Skeletal muscle tissue (tissue), 4 donors: ENCODE data around the gene HOXD1. TPM values are rescaled to one million over a fixed set of nuclear protein-coding genes. Genes with fewer than 3 reads are reported as not detected.

ENCODE experiments used
- H3K27ac ChIP-seq: one replicate; pipeline ENCODE4 v1.7.0; 2013; ENCODE audit warnings: mild to moderate bottlenecking, low read depth, low read length, inconsistent platforms
- H3K27me3 ChIP-seq, 3 donors: one replicate each; pipeline ENCODE4 v1.7.0; 2013; ENCODE audit warnings: low read length in 3 of 3; ENCODE audit not compliant: control insufficient read depth in 3 of 3, insufficient read depth in 3 of 3
- H3K36me3 ChIP-seq, 3 donors: one replicate each; pipeline ENCODE4 v1.7.0; 2013; ENCODE audit warnings: low read length in 3 of 3; ENCODE audit not compliant: control insufficient read depth in 3 of 3, insufficient read depth in 3 of 3
- H3K4me1 ChIP-seq, 3 donors: one replicate each; pipeline ENCODE4 v1.7.0; 2013; ENCODE audit warnings: low read length in 3 of 3, mild to moderate bottlenecking in 3 of 3; ENCODE audit not compliant: control insufficient read depth in 3 of 3, insufficient read depth in 3 of 3
- H3K4me3 ChIP-seq, 3 donors: one replicate each; pipeline ENCODE4 v1.7.0; 2013; ENCODE audit warnings: low read length in 3 of 3
- H3K9ac ChIP-seq, 3 donors: one replicate each; pipeline ENCODE4 v1.7.0; 2013; ENCODE audit warnings: low read length in 3 of 3, mild to moderate bottlenecking in 3 of 3, moderate library complexity in 2 of 3, low read depth in 1 of 3
- H3K9me3 ChIP-seq, 3 donors: one replicate each; pipeline ENCODE4 v1.7.0; 2013; ENCODE audit warnings: low read length in 3 of 3; ENCODE audit not compliant: control insufficient read depth in 3 of 3
- total RNA-seq: library from RNA; depleted of rRNA; stranded (reverse); fragments of >200 nt; gene quantifications from one replicate; pipeline ENCODE4 v1.2.3, GENCODE V29; 2014
- donor health status: Osteomylitis.

Gene HOXD1
- total RNA-seq, 1 donor from 2014 or later, result 0.52 TPM

DNA sequence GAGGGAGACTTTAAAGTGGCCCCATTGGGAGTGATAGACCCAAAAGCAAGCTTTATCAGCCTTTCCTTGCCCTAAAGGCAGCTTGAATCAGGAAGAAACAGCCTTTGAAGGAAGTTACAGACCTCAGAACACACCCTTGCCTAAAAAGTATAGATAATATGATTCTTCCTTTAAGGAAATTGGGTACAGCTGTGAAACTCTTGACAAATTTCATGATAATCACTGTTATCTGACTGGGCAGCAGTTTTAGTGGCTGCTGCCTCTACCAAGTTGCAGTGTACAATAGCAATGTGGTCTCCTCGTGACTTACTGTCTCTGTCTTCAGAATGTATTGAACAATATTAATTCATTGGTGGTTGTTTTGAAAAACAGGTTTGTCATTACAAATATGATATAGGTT, 16.7 kb downstream of the HOXD1 start:
- H3K27me3 ChIP-seq, result peaks cover 0 to 7% (median 0%) of the 10 kb centered on the region in 3 donors
- H3K9ac ChIP-seq, result no peak overlapping the region
- no peaks in the 10 kb centered on the region for H3K9me3 ChIP-seq
- H3K4me1 ChIP-seq, result no peaks in the 10 kb centered on the region
- no peak overlapping the region for H3K4me3 ChIP-seq
- H3K27ac ChIP-seq, result no peak overlapping the region
- H3K36me3 ChIP-seq, result no peaks in the 10 kb centered on the region

DNA sequence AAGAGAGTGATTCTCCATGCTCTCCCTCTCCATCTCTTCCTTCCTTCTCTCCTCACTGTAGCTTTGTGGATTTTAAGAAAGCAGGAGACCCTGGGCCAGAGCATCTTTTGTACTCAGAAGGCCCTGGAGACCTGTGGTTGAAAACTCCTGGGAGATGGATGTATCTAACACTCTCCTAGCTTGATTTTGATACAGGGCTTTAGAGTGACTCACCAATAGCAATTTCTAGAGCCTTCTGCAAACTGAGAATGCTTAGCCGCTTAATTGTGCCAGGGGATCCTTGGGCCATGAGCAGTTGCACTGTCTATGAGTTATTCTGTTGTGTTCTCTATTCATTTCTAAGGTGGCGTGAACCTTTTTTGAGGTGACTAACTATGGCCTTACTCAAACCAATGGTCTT, 17.7 kb downstream of the HOXD1 start:
- no peaks in the 10 kb centered on the region for H3K4me1 ChIP-seq
- no peak overlapping the region for H3K4me3 ChIP-seq
- H3K36me3 ChIP-seq, result no peaks in the 10 kb centered on the region
- no peak overlapping the region for H3K9ac ChIP-seq
- no peak overlapping the region for H3K27ac ChIP-seq
- no peaks in the 10 kb centered on the region for H3K9me3 ChIP-seq
- peaks cover 0 to 4% (median 0%) of the 10 kb centered on the region in 3 donors for H3K27me3 ChIP-seq

GRCh38 chr2:176206682-176207081, 18.2 kb downstream of the HOXD1 start:
- H3K27ac ChIP-seq, result no peak overlapping the region
- no peaks in the 10 kb centered on the region for H3K4me1 ChIP-seq
- H3K9me3 ChIP-seq, result no peaks in the 10 kb centered on the region
- no peaks in the 10 kb centered on the region for H3K36me3 ChIP-seq
- peaks cover 0 to 3% (median 0%) of the 10 kb centered on the region in 3 donors for H3K27me3 ChIP-seq
- no peak overlapping the region for H3K4me3 ChIP-seq
- no peak overlapping the region for H3K9ac ChIP-seq

DNA sequence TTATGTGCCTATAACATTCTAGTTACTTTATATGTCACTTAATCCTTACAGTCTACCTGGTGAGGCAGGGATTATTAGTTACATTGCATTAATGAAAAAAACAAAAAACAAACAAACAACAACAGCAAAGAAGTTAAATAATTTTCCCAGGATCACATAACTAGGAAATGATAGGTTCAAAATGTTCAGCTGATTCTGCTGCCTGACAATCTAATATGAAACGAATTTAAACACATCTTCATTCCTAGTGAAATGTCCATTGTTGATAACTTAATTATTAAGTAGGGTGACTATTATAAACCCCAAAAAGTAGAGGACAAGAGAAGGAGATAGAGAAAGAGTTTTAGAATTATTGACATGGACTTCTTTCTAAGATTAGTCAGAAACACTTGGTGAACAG, 22.6 kb downstream of the HOXD1 start:
- peaks cover 0 to 4% (median 0%) of the 10 kb centered on the region in 3 donors for H3K4me1 ChIP-seq
- H3K9me3 ChIP-seq, result no peaks in the 10 kb centered on the region
- no peak overlapping the region for H3K9ac ChIP-seq
- H3K27me3 ChIP-seq, result no peaks in the 10 kb centered on the region
- H3K36me3 ChIP-seq, result no peaks in the 10 kb centered on the region
- no peak overlapping the region for H3K4me3 ChIP-seq
- no peak overlapping the region for H3K27ac ChIP-seq

DNA sequence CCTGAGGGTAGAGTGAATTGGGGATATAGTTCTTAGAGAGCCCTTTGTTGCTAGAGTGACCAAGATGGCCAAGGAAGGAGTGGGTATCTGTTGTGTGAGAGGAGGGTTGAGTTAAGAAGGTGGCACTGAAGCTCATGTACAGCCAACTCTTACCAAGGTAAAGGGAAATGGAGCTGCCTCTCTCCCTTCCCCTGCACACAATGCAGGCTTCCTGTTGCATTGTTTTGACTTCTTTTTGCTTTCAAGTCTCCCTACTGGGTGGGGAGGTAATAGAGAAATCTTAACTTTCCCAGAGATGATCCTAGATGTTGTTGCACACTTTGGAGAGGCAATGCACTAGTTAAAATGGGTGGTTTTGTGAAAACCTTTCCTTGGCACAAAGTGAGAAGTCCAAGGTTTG, 23.8 kb downstream of the HOXD1 start:
- no peak overlapping the region for H3K27ac ChIP-seq
- H3K36me3 ChIP-seq, result no peaks in the 10 kb centered on the region
- H3K27me3 ChIP-seq, result no peaks in the 10 kb centered on the region
- no peak overlapping the region for H3K4me3 ChIP-seq
- no peak overlapping the region for H3K9ac ChIP-seq
- H3K9me3 ChIP-seq, result no peaks in the 10 kb centered on the region
- peaks cover 0 to 4% (median 0%) of the 10 kb centered on the region in 3 donors for H3K4me1 ChIP-seq

- Histone ChIP-seq H3K9ac (no peak overlapping the region), H3K4me1 (peaks cover 0 to 4% (median 0%) of the 10 kb centered on the region in 3 donors), H3K27me3 (no peaks in the 10 kb centered on the region), H3K36me3 (no peaks in the 10 kb centered on the region), H3K27ac (no peak overlapping the region), H3K4me3 (no peak overlapping the region), H3K9me3 (no peaks in the 10 kb centered on the region)
These were observed 24.9 kb downstream of the HOXD1 start for GRCh38 chr2:176213406-176213805.

DNA sequence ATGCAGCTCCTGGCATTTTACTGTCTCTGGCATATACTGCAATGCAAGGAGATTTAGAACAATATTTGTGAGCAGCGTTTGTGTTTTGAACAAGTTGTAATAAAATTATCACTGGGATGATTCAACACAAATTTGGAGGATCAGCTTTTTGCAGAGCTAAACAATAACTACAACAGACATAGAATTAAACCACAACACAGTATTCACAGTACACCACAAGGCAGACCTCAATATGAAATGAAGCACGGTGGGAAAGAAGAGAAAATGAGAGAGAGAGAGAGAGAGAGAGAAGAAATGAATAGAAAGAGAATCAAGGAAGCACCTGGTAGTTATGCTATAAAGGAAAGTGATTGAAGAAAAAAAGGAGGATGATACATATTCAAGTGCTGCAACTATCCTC, 39.4 kb downstream of the HOXD1 start:
- H3K9ac ChIP-seq, result no peak overlapping the region
- H3K4me3 ChIP-seq, result no peak overlapping the region
- H3K27me3 ChIP-seq, result peaks cover 0 to 3% (median 0%) of the 10 kb centered on the region in 3 donors

GRCh38 chr2:176234156-176234555, 45.7 kb downstream of the HOXD1 start:
- Histone ChIP-seq H3K4me1 (no peaks in the 10 kb centered on the region), H3K9me3 (no peaks in the 10 kb centered on the region), H3K4me3 (no peak overlapping the region), H3K27ac (no peak overlapping the region), H3K27me3 (peaks cover 0 to 4% (median 0%) of the 10 kb centered on the region in 3 donors), H3K9ac (no peak overlapping the region), H3K36me3 (no peaks in the 10 kb centered on the region)

More for the DNA sequence above, 39.4 kb downstream of the HOXD1 start:
- Histone ChIP-seq H3K4me1 (no peaks in the 10 kb centered on the region), H3K27ac (no peak overlapping the region), H3K36me3 (no peaks in the 10 kb centered on the region), H3K9me3 (no peaks in the 10 kb centered on the region)

GRCh38 chr2:176234940-176235339, 46.5 kb downstream of the HOXD1 start:
- H3K9ac ChIP-seq, result no peak overlapping the region
- no peaks in the 10 kb centered on the region for H3K36me3 ChIP-seq
- no peaks in the 10 kb centered on the region for H3K9me3 ChIP-seq
- H3K4me1 ChIP-seq, result no peaks in the 10 kb centered on the region
- H3K4me3 ChIP-seq, result no peak overlapping the region
- H3K27ac ChIP-seq, result no peak overlapping the region
- H3K27me3 ChIP-seq, result peaks cover 0 to 4% (median 0%) of the 10 kb centered on the region in 3 donors

- no peak overlapping the region for H3K27ac ChIP-seq
- H3K9ac ChIP-seq, result no peak overlapping the region
- peaks cover 0 to 4% (median 3%) of the 10 kb centered on the region in 3 donors for H3K27me3 ChIP-seq
- H3K9me3 ChIP-seq, result no peaks in the 10 kb centered on the region
- H3K4me1 ChIP-seq, result peaks cover 0 to 2% (median 0%) of the 10 kb centered on the region in 3 donors
- no peaks in the 10 kb centered on the region for H3K36me3 ChIP-seq
- no peak overlapping the region for H3K4me3 ChIP-seq
These were observed 49.0 kb downstream of the HOXD1 start for GRCh38 chr2:176237456-176237855.
